ENCODE data around the gene RRP1. TPM values are rescaled to one million over a fixed set of nuclear protein-coding genes. Genes with fewer than 3 reads are reported as not detected.

Gene RRP1
- total and polyA plus RNA-seq, 2 of the 13 experiments (the other 11 are each of a cell fraction or from before 2014, with no cell fraction given) = 20.1 to 35.1 TPM

- TF ChIP-seq ZNF598 (CRISPR knock-in tag; IDR thresholded peaks at IDR 0.05; ENCODE audit: borderline replicate concordance) = peak; percentile 51; the same call in 1 of the 2 replicates
- TF ChIP-seq, protein P1, sequence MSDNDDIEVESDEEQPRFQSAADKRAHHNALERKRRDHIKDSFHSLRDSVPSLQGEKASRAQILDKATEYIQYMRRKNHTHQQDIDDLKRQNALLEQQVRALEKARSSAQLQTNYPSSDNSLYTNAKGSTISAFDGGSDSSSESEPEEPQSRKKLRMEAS (IDR thresholded peaks at IDR 0.05) = 0 out of 2 replicates have a peak, but pooled peaks have one; percentile 34
- no peak for TF ChIP-seq NCOR1 (IDR thresholded peaks at IDR 0.05; ENCODE audit: borderline replicate concordance, low read length)
- peak; percentile 57; the same call in 1 of the 2 replicates for TF ChIP-seq MTA1 (CRISPR knock-in tag; IDR thresholded peaks at IDR 0.05; ENCODE audit: borderline replicate concordance)
- 0 out of 2 replicates have a peak, but pooled peaks have one; percentile 36 for TF ChIP-seq CBFB (CRISPR knock-in tag; IDR thresholded peaks at IDR 0.05)
- peak; percentile 42 to 63; a peak in 2 of 4 replicates for TF ChIP-seq HMGXB4 (CRISPR knock-in tag; IDR thresholded peaks at IDR 0.05; ENCODE audit: borderline replicate concordance in 1 of 2, low read depth in 1 of 2)
- TF ChIP-seq ZKSCAN8 (CRISPR knock-in tag; IDR thresholded peaks at IDR 0.05; ENCODE audit: borderline replicate concordance) = no peak
- TF ChIP-seq ZNF20 (CRISPR knock-in tag; IDR thresholded peaks at IDR 0.05) = no peak
- no peak for TF ChIP-seq ZNF331 (CRISPR knock-in tag; IDR thresholded peaks at IDR 0.05)
- no peak for TF ChIP-seq KDM1A (CRISPR knock-in tag; IDR thresholded peaks at IDR 0.05)
- no peak for TF ChIP-seq PRDM10 (CRISPR knock-in tag; IDR thresholded peaks at IDR 0.05; ENCODE audit: low read depth)
- no peak for TF ChIP-seq SOX6 (IDR thresholded peaks at IDR 0.05)
- TF ChIP-seq SOX6 (CRISPR knock-in tag; IDR thresholded peaks at IDR 0.05) = peak; percentile 53; the same call in 1 of the 2 replicates
- TF ChIP-seq TFDP1 (CRISPR knock-in tag; IDR thresholded peaks at IDR 0.05; ENCODE audit: borderline replicate concordance) = peak; percentile 42; the same call in 1 of the 2 replicates
- TF ChIP-seq ZNF17 (CRISPR knock-in tag; IDR thresholded peaks at IDR 0.05) = no peak
- TF ChIP-seq LCORL (IDR thresholded peaks at IDR 0.05) = no peak
- peak; percentile 81; the same call in 1 of the 2 replicates for TF ChIP-seq LCORL (CRISPR knock-in tag; IDR thresholded peaks at IDR 0.05)
- TF ChIP-seq XRCC5 (optimal IDR thresholded peaks at IDR 0.05; ENCODE audit: low read length) = peak; percentile 90
- TF ChIP-seq, protein P2, sequence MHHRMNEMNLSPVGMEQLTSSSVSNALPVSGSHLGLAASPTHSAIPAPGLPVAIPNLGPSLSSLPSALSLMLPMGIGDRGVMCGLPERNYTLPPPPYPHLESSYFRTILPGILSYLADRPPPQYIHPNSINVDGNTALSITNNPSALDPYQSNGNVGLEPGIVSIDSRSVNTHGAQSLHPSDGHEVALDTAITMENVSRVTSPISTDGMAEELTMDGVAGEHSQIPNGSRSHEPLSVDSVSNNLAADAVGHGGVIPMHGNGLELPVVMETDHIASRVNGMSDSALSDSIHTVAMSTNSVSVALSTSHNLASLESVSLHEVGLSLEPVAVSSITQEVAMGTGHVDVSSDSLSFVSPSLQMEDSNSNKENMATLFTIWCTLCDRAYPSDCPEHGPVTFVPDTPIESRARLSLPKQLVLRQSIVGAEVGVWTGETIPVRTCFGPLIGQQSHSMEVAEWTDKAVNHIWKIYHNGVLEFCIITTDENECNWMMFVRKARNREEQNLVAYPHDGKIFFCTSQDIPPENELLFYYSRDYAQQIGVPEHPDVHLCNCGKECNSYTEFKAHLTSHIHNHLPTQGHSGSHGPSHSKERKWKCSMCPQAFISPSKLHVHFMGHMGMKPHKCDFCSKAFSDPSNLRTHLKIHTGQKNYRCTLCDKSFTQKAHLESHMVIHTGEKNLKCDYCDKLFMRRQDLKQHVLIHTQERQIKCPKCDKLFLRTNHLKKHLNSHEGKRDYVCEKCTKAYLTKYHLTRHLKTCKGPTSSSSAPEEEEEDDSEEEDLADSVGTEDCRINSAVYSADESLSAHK (CRISPR knock-in tag; IDR thresholded peaks at IDR 0.05; ENCODE audit: borderline replicate concordance) = no peak
- no peak for TF ChIP-seq PAF1 (CRISPR knock-in tag; IDR thresholded peaks at IDR 0.05)
Measured at GRCh38 chr21:43810505-43811261, 21.3 kb downstream of the RRP1 start (continued).
